GM18861 (cell line): ENCODE data around the gene MALL.
"Not testable (repeated sequence)": the region's sequence is repeated elsewhere in the genome, so short reads cannot be mapped to it uniquely, and the experiment has no call there.

Experiments used
- ATAC-seq: cut with Tn5 transposase; IDR thresholded peaks from one replicate; pipeline ENCODE4 v1.9.1; 2021; ENCODE audit not compliant: unreplicated experiment

Gene MALL

DNA sequence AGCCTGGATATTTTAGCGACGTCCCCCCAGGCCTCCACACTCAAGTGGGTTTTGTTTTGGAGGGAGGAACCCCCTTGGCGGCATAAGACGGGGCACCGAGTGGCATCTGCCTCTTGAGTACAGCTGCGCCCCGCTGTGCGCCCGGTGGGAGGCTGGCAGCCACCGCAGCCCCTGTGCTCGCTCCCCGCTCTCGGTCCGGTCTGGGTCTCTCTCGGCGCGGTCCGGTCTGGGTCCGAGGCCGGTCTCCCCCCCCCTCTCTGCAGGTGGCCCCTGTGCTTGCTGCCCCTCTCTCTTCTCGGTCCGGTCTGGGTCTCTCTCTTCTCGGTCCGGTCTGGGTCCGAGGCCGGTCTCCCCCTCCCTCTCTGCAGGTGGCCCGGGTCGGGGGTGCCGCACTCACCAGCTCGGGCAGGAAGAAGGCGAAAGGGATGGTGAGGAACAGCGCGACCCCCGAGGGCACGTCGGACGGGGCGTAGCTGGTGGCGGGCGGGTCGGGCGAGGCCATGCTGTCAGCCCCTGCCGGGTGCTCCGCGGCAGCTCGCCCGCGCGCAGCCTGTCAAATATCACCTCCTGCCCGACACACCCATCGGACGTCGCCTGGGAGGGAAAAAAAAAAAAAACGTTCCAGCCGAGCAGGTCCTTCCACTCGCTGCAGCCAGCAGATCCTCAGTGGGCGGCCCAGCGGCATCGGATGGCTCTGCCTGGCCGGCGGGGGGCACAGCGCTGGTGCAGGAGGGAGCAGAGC is at the start of gene MALL:
TSS of gene MALL (minus strand) at position 532 of the 742 bp plus-strand sequence. CDS start at position 502, 30 bp downstream.
- no peak for ATAC-seq

DNA sequence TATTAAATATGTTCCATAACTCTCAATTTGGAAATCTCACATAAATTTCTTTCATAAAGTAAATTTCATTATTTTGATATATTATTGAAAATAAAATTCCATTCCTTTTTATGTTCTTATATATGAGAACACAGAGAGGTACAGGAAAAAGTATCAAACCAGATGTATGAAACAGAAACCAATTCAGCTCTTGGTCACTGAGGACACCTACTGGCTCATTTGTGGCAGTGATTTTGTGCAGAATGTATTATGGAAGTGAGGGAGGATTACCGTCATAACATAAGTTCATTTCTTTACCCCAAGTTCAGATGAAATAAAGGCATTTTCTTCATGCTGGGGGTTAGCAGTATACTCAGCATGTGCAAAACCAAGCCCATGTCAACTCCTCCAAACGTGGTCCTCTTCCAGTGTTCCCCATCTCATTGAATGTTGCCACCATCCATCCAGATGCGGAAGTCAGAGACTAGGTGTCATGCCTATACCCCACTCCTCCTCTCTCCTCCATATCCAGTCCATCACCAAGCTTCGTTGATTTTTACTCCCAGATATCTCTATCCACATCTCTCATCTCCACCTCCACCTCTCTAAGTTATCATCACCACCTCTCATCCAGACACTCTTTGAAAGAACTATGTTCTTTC is 41.7 kb upstream of the MALL start:
- ATAC-seq, result peak; percentile 78

- not testable (repeated sequence) for ATAC-seq
Measured at GRCh38 chr2:110154828-110155227, 39.2 kb upstream of the MALL start.

DNA sequence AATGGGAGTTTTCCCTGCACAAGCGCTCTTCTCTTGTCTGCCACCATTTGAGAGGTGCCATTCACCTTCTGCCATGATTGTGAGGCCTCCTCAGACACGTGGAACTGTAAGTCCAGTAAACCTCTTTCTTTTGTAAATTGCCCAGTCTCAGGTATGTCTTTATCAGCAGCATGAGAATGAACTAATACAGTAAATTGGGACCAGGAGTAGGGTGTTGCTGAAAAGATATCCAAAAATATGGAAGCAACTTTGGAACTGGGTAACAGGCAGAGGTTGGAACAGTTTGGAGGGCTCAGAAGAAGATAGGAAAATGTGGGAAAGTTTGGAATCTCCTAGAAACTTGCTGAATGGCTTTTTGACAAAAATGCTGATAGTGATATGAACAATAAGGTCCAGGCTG is 38.6 kb upstream of the MALL start:
- ATAC-seq, result not testable (repeated sequence)

DNA sequence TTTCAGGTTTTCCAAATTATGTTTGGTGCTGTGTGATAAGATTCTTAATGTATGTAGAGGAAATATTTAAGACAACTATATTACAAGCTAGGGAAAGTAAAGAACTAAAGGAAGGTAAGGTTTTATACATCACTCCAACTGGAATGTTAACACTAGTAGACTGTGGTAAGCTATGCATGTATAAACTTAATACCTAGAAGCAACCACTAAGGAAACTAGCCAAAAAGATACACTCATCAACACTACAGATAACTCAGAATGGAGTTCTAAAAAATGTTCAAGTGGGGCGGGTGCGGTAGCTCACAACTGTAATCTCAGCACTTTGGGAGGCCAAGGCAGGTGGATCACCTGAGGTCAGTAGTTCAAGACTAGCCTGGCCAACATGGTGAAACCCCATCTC is 37.8 kb upstream of the MALL start:
- no peak for ATAC-seq

DNA sequence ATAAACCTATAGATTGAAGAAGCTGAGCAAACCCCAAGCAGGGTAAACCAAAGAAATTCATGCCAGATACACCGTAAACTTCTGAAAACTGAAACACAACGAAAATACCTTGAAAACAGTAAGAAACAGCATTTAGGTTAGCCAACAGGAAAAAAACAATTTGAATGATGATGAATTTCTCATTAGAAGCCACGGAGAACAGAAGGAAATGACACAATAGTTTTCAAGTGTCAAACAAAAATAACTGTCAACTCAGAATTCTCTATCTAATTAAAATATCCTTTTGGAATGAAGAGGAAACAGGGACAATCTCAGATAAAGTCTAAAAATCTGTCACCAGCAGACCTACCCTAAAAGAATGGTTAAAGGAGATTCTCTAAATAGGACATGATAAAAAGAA is 37.3 kb upstream of the MALL start:
- ATAC-seq, result no peak

GRCh38 chr2:110149330-110150220 is 34.0 kb upstream of the MALL start:
- ATAC-seq, result no peak

- ATAC-seq, result no peak
Measured at GRCh38 chr2:110146945-110147332, 31.3 kb upstream of the MALL start.

GRCh38 chr2:110146183-110146944 is 30.7 kb upstream of the MALL start:
- no peak for ATAC-seq

DNA sequence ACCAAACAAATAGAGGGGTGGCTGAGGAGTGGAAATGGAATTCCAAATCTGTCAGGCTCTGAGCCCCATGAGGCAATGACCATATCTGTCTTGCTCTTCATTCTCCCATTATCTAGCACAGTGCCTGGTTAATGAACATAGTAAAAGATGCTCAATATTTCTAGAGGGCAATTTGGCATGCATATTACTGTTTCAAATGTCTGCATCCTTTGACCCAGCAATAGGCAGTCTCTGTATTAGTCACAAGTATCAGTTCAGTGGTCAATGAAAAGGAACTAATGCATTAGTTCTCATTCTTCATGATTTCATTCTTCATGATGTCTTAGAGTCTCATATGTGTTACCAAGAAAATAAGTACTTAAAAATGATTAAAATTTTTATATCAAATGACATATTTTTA is 28.4 kb upstream of the MALL start:
- peak; percentile 60 for ATAC-seq

- ATAC-seq, result no peak
Measured at GRCh38 chr2:110140401-110140800, 24.8 kb upstream of the MALL start.

DNA sequence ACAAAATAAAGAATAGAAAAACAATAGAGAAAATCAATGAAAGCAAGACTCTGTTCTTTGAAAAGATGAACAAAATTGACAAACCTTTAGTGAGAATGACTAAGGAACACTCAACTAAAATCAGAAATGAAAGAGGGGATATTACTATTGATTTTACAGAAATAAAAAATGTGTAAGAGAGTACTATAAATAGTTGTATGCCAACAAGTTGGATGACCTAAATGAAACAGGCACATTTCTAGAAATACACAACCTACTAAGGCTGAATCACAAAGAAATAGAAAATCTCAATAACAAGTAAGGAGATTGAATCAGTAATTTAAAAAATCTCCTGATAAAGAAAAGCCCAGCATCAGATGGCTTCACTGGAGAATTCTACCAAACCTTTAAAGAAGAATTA is 18.4 kb upstream of the MALL start:
- ATAC-seq, result no peak

DNA sequence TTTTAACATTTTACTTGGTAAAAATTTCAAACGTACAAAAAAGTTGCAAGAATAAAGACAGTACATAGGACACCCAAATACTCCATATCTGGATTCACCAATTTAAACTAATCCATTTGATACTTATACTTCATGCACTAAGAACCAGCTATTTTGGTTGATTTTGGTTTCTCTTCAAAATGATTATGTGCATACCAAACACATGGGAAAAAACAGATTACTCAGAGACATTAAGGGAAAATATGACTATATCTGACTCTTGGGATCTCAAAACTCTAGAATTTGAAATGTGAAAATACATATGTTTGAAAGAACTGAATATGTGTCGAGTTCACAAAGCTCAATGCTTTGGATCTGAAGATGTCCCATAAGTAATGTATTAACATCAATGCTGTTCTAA is 15.5 kb upstream of the MALL start:
- no peak for ATAC-seq

GRCh38 chr2:110130757-110131156 is 15.1 kb upstream of the MALL start:
- no peak for ATAC-seq

DNA sequence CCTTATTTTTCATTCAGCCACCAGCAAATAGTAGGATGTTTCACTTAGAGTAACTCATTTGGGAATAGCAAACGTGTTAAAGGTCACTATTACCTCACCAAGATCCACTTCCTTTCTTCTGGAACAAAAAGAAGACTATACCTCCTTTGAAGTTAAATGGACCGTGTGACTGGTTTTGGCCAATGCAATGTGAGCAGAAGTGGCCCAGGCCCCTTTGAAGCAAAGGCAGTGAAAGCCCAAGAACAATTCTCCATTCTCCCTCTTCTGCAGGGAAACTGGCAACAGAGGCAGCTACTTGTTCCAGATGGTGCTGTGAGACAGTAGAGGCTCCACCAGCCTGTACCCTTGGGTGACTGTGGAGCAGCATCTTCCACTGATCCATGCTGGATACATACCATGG is 11.3 kb upstream of the MALL start:
- ATAC-seq, result no peak

DNA sequence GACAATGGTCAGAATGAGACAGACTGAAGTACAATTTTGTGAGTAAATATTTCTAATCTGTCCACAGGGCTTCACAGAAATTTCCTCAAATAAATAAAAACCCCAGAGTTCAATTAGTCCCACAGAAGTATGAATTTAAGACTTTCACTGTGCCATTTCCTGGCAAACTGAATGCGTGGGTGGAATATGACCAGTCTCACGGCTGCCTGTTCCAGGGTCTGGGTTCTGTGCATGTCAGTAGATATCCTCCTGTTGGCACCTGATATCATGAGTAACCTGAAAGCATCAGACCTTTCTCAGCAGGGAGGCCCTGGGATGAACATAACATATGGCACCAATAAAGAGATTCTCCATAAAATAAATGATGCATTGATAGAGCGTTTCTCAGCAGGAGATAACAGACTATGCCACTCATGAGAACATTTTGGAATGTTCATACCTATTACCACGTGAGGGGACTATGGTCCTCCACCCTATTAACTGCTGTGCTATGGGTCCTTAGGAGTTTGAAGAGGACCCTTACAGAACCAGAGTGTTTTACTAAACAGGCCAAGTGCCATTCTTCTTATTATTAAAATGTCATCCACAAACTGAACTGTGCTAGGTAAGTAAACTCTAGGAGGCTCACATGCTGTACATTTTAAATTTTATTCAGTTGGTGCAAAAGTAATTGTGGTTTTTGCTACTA is 10.6 kb upstream of the MALL start:
- ATAC-seq, result no peak

GRCh38 chr2:110124939-110125691 is 9.5 kb upstream of the MALL start:
- no peak for ATAC-seq

- ATAC-seq, result no peak
Measured at GRCh38 chr2:110124038-110124825, 8.6 kb upstream of the MALL start.

- ATAC-seq, result no peak
Measured at GRCh38 chr2:110121592-110121991, 6.0 kb upstream of the MALL start.
